ENCODE results near the gene EMP3. TPM values are rescaled to one million over a fixed set of nuclear protein-coding genes. Genes with fewer than 3 reads are reported as not detected.

EMP3 gene
- total RNA-seq, 1 donor, result 185 TPM

DNA sequence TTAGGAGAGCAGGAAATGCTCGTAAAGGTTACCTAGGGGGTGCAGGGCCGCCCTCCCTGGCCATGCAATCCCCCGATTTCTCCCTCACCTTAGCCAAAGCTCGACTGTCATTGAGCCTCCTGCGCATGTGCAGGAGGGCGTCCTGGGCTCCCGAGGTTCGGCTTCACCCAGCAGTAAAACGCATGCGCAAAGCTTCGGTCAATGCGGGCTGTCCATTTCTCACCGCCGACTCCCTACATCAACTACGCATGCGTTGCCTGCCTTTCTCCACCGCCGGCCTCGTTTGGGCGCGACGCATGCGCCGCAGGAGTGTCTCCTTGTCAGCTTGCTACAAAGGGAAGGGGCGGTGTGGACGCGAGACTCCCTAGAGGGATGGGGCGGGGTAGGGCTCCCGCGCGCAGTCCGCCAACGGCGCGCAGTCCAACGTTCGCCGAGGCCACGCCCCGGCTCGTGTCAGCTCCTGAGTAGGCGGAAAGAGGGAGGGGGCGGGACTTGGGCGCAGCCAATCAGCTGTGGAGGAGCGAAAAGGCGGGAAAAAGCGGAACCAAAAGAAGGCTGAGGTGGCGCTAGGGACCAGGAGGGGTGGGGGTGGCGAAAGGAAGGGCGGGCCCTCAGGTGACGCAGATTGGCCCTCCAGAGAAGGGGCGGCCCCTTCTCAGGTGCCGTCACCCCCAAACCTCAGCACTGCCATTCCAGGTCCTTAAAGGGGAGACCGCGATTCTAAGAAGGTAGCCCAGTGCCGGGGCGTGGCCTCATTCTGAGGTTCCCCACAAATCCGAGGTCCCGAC, 38.7 kb downstream of the EMP3 start, which contains the start of the genes SYNGR4 and TMEM143:
Gene SYNGR4 (plus strand): TSS at position 558 of the 788 bp plus-strand sequence. CDS start 1,476 bp downstream, outside the sequence.
Gene TMEM143 (minus strand): TSS at position 131 of the 788 bp plus-strand sequence. CDS start 20 bp downstream, at position 111.
- TF ChIP-seq, protein P1, sequence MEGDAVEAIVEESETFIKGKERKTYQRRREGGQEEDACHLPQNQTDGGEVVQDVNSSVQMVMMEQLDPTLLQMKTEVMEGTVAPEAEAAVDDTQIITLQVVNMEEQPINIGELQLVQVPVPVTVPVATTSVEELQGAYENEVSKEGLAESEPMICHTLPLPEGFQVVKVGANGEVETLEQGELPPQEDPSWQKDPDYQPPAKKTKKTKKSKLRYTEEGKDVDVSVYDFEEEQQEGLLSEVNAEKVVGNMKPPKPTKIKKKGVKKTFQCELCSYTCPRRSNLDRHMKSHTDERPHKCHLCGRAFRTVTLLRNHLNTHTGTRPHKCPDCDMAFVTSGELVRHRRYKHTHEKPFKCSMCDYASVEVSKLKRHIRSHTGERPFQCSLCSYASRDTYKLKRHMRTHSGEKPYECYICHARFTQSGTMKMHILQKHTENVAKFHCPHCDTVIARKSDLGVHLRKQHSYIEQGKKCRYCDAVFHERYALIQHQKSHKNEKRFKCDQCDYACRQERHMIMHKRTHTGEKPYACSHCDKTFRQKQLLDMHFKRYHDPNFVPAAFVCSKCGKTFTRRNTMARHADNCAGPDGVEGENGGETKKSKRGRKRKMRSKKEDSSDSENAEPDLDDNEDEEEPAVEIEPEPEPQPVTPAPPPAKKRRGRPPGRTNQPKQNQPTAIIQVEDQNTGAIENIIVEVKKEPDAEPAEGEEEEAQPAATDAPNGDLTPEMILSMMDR (IDR thresholded peaks at IDR 0.05; ENCODE audit: extremely low read depth, low read depth, low read length), result no peak
- Histone ChIP-seq H3K27me3 (ENCODE audit: insufficient read depth, low read length) (no peaks in the 10 kb centered on the region), H3K4me3 (ENCODE audit: insufficient read depth, low read length) (peak within 1 kb of the TSS; percentile 81), H2AFZ (ENCODE audit: low read length) (peak within 1 kb of the TSS; percentile 97), H3K9me3 (ENCODE audit: low read depth, low read length) (no peaks in the 10 kb centered on the region), H3K4me1 (ENCODE audit: insufficient read depth, low read length) (peaks cover 8% of the 10 kb centered on the region), H3K27ac (ENCODE audit: low read depth, low read length) (peak within 1 kb of the TSS; percentile 82), H3K4me2 (ENCODE audit: insufficient read depth, low read length) (peak within 1 kb of the TSS; percentile 99), H3K79me2 (ENCODE audit: insufficient read depth, low read length) (no peaks in the 10 kb centered on the region), H4K20me1 (ENCODE audit: insufficient read depth, low read length) (no peaks in the 10 kb centered on the region), H3K36me3 (ENCODE audit: insufficient read depth, low read length) (no peaks in the 10 kb centered on the region)
- DNase-seq (ENCODE audit: insufficient read length, low spot score, missing footprints), result peak; percentile 99

DNA sequence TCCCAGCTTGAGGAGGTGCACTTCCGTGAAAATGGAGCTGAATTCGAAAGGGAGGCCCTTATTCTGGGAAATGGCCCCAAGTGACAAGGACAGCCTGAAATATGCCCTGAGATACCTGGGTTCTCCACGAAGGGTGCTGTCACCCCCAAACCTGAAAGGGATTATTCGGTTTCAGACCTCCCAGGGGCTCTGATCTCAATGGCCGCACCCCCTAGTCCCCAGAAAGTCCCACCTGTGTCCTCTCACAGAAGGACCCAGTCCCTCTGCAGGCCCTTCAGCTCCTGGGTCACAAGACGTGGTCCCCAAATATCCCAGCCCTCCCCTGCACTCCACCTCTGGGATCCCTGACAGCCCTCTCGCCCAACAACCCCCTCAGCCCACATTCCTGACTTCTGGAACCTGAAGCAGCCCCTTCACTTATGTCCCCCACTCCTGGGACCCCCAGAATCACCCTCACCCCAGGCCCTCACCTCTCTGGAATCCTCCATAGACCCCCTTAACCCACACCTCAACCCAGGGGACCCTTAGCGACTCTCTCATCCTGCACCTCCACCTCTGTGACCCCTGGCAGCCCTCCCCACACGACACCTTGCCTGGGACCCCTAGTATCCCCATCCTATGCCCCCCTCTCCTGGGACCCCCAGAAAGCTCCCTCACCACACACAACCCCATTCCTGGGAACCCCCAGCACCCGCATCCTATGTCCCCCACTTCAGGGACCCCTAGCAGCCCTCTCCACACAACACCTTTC, 39.4 kb downstream of the EMP3 start:
- Histone ChIP-seq H2AFZ (ENCODE audit: low read length) (peak overlapping the region; percentile 89), H3K27me3 (ENCODE audit: insufficient read depth, low read length) (no peaks in the 10 kb centered on the region), H3K9me3 (ENCODE audit: low read depth, low read length) (no peaks in the 10 kb centered on the region), H3K27ac (ENCODE audit: low read depth, low read length) (no peak overlapping the region), H3K4me1 (ENCODE audit: insufficient read depth, low read length) (peaks cover 8% of the 10 kb centered on the region), H4K20me1 (ENCODE audit: insufficient read depth, low read length) (no peaks in the 10 kb centered on the region), H3K4me2 (ENCODE audit: insufficient read depth, low read length) (peak overlapping the region; percentile 99), H3K79me2 (ENCODE audit: insufficient read depth, low read length) (no peaks in the 10 kb centered on the region), H3K36me3 (ENCODE audit: insufficient read depth, low read length) (no peaks in the 10 kb centered on the region), H3K4me3 (ENCODE audit: insufficient read depth, low read length) (peak overlapping the region; percentile 81)
- TF ChIP-seq, protein P1 (IDR thresholded peaks at IDR 0.05; ENCODE audit: extremely low read depth, low read depth, low read length), result no peak
- no peak for DNase-seq (ENCODE audit: insufficient read length, low spot score, missing footprints)

DNA sequence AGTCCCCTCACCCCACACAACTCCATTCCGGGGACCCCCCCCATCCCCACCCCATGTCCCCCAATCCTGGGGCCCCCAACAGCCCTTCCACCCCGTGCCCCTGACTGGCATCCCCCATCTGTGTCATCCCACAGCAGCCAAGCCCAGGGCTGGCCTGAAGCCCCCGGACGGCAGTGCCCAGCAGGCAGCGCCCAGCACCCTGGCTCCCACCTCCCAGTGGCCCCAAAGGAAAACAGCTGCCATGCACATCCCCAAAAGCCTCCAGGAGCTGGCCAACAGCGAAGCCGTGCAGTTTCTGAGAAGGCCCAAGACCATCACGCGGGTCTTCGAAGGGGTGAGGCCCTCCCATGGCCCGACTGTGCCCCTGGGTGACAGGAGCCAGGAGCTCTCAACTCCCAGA, 40.2 kb downstream of the EMP3 start:
- Histone ChIP-seq H3K4me3 (ENCODE audit: insufficient read depth, low read length) (no peak overlapping the region), H3K36me3 (ENCODE audit: insufficient read depth, low read length) (no peaks in the 10 kb centered on the region), H3K4me2 (ENCODE audit: insufficient read depth, low read length) (no peak overlapping the region), H3K27me3 (ENCODE audit: insufficient read depth, low read length) (no peaks in the 10 kb centered on the region), H3K79me2 (ENCODE audit: insufficient read depth, low read length) (no peaks in the 10 kb centered on the region), H3K4me1 (ENCODE audit: insufficient read depth, low read length) (peaks cover 8% of the 10 kb centered on the region), H2AFZ (ENCODE audit: low read length) (no peak overlapping the region), H3K27ac (ENCODE audit: low read depth, low read length) (no peak overlapping the region), H3K9me3 (ENCODE audit: low read depth, low read length) (no peaks in the 10 kb centered on the region), H4K20me1 (ENCODE audit: insufficient read depth, low read length) (no peaks in the 10 kb centered on the region)
- TF ChIP-seq, protein P1 (IDR thresholded peaks at IDR 0.05; ENCODE audit: extremely low read depth, low read depth, low read length), result no peak
- no peak for DNase-seq (ENCODE audit: insufficient read length, low spot score, missing footprints)

DNA sequence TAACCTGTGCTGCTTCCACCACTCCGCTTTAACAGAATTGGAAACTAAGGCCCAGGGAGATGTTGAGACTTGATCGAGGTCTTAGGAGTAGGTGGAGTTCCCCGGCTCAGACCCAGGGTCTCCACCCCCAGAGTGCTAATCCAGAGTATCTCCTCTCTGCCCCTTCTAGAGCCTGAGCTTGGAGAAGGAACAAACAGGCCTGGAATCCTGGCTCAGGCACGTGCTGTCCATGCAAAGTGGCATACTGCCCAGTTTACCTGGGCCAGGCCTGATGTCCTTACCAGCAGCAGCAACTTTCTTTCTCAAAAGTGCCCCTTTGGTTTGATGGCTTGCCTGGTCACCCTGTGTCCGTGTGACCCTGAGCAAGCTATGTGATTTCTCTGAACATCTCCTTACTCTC, 42.5 kb downstream of the EMP3 start:
- DNase-seq (ENCODE audit: insufficient read length, low spot score, missing footprints), result no peak
- Histone ChIP-seq H3K9me3 (ENCODE audit: low read depth, low read length) (no peaks in the 10 kb centered on the region), H2AFZ (ENCODE audit: low read length) (no peak overlapping the region), H3K4me2 (ENCODE audit: insufficient read depth, low read length) (no peak overlapping the region), H3K27me3 (ENCODE audit: insufficient read depth, low read length) (no peaks in the 10 kb centered on the region), H3K4me3 (ENCODE audit: insufficient read depth, low read length) (no peak overlapping the region), H4K20me1 (ENCODE audit: insufficient read depth, low read length) (no peaks in the 10 kb centered on the region), H3K4me1 (ENCODE audit: insufficient read depth, low read length) (peaks cover 8% of the 10 kb centered on the region), H3K79me2 (ENCODE audit: insufficient read depth, low read length) (no peaks in the 10 kb centered on the region), H3K27ac (ENCODE audit: low read depth, low read length) (no peak overlapping the region), H3K36me3 (ENCODE audit: insufficient read depth, low read length) (no peaks in the 10 kb centered on the region)
- TF ChIP-seq, protein P1 (IDR thresholded peaks at IDR 0.05; ENCODE audit: extremely low read depth, low read depth, low read length), result no peak
